HG02571 (cell line): ENCODE measurements around the gene KNTC1.
"Not testable (repeated sequence)": the region's sequence is repeated elsewhere in the genome, so short reads cannot be mapped to it uniquely, and the experiment has no call there.

Source experiments
- ATAC-seq: cut with Tn5 transposase; IDR thresholded peaks from one replicate; pipeline ENCODE4 v1.9.1; 2021; ENCODE audit warnings: mild to moderate bottlenecking, moderate library complexity; ENCODE audit not compliant: unreplicated experiment

Gene KNTC1, protein sequence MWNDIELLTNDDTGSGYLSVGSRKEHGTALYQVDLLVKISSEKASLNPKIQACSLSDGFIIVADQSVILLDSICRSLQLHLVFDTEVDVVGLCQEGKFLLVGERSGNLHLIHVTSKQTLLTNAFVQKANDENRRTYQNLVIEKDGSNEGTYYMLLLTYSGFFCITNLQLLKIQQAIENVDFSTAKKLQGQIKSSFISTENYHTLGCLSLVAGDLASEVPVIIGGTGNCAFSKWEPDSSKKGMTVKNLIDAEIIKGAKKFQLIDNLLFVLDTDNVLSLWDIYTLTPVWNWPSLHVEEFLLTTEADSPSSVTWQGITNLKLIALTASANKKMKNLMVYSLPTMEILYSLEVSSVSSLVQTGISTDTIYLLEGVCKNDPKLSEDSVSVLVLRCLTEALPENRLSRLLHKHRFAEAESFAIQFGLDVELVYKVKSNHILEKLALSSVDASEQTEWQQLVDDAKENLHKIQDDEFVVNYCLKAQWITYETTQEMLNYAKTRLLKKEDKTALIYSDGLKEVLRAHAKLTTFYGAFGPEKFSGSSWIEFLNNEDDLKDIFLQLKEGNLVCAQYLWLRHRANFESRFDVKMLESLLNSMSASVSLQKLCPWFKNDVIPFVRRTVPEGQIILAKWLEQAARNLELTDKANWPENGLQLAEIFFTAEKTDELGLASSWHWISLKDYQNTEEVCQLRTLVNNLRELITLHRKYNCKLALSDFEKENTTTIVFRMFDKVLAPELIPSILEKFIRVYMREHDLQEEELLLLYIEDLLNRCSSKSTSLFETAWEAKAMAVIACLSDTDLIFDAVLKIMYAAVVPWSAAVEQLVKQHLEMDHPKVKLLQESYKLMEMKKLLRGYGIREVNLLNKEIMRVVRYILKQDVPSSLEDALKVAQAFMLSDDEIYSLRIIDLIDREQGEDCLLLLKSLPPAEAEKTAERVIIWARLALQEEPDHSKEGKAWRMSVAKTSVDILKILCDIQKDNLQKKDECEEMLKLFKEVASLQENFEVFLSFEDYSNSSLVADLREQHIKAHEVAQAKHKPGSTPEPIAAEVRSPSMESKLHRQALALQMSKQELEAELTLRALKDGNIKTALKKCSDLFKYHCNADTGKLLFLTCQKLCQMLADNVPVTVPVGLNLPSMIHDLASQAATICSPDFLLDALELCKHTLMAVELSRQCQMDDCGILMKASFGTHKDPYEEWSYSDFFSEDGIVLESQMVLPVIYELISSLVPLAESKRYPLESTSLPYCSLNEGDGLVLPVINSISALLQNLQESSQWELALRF (N-terminal part only)

DNA sequence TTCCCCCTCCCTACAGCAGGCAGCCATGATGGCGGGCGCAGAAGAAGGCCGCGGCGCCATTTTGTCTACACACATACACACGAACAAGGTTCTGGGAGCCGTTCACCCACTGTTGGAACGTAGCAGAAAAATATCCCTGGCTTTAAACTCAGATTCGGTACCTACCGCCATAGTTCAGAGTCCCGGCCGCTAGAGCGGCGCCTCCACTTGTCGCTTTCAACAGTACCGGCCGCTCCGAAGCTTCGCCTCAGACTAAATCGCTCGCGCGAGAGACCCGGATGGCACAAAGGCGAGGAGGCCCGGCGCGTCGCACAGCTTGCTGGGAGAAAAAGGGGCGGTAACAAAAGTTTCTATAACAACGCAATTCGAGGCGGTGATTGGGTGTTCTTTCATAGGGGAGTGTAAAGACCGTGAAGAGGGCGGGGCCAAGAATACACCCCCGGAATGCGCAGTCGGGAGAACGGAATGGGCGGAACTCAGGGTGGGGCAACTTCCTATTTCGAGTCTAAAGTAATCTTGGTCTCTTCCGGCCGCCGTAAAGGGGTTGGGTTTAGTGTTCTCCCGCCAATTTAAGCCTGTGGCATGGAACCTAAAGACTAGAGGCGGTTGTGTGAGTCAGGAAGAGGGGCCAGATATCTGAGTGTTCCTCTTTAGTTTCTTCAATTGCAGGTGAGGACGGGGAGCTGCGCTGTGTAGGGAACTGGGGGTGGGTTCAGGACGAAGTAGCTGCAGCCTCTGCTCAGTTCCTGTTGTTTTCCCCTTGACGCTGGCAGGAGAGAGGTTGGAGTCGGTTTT lies at the start of gene KNTC1, which contains the start of gene RSRC2:
TSS of gene KNTC1 (plus strand) at position 567 of the 795 bp plus-strand sequence. CDS start 2,815 bp downstream, outside the sequence.
TSS of gene RSRC2 (minus strand) at position 254 of the 795 bp plus-strand sequence. CDS start at position 171, 83 bp downstream.
- peak; percentile 95 for ATAC-seq

DNA sequence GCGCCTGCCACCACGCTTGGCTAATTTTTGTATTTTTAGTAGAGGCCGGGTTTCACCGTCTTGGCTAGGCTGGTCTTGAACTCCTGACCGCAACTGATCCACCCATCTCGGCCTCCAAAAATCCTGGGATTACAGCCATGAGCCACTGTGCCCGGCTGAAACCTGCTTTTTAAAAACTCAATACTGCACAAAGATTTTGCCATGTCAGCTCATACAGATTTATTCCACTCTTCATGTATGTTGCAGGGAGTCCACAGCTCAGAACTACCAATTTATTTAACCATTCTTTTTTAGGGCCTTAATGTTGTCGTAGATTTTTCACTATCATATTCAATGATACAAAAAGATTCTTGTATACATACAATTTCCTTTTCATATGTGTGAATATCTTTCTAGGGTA lies 46.3 kb upstream of the KNTC1 start:
- no peak for ATAC-seq

DNA sequence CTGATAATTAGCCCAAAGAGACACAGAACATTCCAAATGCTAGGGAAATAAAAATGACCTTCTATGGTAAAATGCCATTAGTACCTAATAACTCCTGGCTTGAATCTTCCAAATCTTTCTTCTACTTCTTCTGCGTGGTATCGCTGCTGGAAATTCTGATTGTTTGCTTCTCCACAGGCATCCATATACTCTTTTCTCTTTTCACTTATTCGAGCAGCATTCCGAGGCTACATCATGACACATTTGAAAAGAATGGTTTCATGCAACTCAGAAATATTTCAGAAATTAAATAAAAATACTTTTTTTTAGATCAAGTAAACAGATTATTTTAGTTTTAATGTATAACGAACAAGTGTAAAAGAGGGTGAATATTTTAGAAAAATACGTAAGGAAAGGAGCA lies 45.2 kb upstream of the KNTC1 start:
- no peak for ATAC-seq

DNA sequence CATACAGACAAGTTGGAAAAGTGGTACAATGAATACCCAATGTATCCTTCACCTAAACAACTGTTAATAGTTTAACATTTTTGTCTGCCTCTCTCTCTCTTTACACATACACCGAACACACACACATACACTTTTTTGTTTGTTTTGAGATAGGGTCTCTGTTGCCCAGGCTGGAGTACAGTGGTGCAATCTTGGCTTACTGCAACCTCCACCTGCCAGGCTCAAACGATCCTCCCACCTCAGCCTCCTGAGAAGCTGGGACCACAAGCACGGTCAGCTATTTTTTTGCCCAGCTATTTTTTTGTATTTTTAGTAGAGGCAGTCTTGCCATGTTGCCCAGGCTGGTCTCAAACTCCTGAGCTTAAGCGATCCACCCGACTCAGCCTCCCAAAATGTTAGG lies 43.1 kb upstream of the KNTC1 start:
- no peak for ATAC-seq

DNA sequence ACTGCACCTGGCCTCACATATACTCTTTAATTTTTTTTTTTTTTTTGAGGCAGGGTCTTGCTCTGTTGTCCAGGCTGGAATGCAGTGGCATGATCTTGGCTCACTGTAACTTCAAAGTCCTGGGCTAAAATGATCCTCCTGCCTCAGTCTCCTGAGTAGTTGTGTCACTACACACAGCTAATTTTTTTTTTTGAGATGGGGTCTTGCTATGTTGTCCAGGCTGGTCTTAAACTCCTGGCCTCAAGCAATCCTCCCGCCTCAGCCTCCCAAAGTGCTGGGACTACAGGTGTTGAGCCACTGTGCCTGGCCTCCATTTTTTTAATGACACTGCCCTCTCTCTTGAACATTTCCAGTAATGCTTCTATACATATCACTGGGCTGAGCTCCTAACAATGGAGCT lies 42.7 kb upstream of the KNTC1 start:
- not testable (repeated sequence) for ATAC-seq

DNA sequence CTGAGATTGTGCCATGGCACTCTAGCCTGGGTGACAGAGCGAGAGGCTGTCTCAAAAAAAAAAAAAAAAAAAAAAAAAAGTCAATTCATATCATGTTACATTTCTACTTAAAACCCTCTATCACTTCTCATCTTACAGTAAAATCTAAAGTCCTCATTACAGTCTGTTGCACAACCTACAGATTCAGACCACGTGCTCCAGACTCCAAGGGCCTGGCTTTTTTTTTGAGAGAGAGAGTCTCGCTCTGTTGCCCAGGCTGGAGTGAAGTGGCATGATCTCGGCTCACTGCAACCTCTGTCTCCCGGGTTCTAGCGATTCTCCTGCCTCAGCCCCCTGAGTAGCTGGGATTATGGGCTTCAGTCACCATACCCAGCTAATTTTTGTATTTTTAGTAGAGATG lies 40.7 kb upstream of the KNTC1 start:
- ATAC-seq: not testable (repeated sequence)

DNA sequence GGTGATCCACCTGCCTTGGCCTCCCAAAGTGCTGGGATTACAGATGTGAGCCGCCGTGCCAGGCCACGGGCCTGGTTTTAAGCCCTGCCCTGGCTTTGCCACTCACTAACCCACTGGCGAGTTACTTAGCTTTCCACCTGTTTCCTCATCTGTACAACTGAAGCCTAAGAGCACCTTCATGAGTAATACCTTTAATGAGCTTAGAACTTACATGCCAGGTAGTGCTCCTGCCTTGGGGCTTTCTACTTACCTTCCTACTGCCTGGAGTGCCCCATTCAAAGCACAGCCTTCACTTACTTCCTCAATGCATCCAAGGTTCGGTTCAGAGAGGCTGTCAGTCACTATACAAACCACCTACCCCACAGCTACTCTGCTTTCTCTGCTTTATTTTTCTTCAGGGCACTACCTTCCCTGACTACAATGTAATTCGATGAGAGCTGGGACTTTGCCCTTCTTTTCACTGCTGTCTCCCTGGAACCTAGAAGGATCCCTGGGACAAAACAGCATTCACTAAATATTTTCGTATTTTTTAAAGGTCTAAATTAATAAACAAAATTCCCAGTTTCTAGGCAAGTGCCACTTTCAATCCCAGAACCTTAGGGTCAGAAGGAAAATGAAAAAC lies 40.1 kb upstream of the KNTC1 start:
- no peak for ATAC-seq

DNA sequence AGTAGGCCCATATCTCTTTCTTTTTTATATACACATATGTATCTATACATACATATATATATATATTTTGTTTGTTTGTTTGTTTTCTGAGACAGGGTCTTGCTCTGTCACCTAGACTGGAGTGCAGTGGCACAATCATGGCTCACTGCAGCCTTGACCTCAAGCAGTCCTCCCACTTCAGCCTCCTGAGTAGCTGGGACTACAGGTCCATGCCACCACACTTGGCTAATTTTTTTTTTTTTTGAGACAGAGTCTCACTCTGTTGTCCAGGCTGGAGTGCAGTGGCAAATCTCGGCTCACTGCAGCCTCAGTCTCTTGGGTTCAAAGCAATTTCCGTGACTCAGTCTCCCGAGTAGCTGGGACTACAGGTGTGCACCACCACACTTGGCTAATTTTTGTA lies 39.2 kb upstream of the KNTC1 start:
- not testable (repeated sequence) for ATAC-seq

DNA sequence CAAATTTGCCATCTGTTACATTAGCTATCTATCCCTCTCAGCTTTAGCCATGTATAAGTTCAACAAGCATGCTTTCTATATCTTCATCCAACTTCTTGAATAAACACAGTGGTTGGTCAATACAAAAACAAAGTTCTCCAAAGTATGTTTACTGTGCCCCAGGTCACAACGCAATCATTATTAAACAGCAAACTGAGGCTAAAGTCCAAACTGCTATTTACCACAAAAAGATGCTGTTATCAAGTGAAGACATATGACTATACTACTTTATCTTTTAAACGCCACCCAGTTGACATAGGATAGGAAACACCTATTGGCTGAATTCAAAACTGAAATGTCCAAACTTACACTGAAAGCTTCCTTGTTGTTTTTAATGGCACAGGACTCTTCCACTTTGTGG lies 38.0 kb upstream of the KNTC1 start:
- ATAC-seq: no peak

DNA sequence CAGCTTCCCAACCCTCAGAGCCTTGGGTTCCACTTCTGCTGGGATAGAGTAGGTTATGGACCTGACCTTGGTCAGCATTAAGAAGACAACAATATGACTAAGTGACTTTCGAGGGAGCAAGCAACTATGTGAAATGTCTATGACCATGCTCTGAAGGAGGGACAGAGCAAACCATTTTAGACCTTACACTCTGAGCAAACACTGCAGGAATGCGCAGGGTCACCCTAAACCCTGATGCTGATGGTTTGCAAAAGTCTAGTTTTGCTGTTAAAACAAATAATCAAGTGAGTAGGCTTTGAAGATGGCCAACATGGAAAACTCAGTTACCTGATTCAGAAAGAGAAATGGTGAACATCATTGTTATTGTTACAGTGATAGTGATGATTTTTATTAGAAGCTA lies 35.1 kb upstream of the KNTC1 start:
- no peak for ATAC-seq

DNA sequence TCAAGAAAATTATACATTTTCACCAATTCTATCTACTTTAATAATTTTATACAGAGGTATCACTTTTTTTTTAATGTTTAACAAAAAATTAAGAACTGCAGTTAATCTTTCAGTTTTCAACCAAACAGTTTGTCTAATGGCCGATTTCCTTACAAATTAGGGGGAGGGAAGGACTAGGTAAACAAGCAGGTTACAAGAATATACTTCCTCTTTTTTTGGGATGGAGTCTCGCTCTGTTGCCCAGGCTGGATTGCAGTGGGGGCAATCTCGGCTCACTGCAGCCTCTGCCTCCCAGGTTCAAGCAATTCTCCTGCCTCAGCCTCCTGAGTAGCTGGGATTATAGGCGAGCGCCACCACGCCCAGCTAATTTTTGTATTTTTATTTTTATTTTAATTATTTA lies 33.8 kb upstream of the KNTC1 start:
- not testable (repeated sequence) for ATAC-seq

DNA sequence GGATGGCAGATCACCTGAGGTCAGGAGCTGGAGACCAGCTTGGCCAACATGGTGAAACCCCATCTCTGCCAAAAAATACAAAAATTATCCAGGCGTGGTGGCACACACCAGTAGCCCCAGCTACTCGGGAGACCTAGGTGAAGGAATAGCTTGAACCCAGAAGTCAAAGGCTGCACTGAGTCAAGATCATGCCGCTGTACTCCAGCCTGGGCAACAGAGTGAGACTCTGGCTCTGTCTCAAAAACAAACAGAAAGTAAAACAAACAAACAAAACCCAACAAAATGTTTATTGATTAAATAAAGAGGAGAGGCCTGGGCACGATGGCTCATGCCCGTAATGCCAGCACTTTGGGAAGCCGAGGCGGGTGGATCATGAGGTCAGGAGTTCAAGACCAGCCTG lies 31.8 kb upstream of the KNTC1 start:
- no peak for ATAC-seq

DNA sequence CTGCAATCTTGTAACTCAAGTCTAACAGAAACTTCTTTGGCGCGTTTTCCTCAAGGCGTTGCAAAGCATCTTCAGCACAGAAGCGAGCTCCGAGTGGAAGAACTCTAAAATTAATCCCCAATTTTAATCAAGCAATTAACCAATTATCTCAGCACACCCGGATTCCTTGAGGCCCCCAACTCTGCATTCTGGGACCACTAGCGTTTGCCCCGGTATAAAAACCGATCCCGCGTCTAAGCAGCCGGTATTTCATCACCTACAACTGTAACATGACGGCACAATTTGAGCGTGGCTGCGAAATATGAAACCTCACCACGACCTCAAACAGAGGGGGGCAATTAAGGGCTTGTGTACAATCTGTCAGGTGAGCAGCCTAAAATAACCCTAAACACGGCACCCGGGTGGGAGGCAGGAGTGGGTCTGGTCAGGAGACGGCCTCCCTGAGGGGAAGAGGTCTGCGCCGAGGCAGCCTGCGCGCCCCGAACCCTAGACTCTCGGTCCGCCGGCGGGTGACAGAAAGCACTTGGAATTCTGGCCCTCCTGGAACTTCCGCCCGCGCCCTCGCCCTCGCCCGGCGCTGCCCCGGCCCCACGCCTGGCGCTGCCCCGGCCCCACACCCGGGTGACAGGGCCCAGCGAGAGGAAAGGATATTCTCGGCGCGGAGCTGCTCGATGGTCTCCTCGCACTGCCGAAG lies 26.9 kb upstream of the KNTC1 start:
- ATAC-seq: peak; percentile 21

DNA sequence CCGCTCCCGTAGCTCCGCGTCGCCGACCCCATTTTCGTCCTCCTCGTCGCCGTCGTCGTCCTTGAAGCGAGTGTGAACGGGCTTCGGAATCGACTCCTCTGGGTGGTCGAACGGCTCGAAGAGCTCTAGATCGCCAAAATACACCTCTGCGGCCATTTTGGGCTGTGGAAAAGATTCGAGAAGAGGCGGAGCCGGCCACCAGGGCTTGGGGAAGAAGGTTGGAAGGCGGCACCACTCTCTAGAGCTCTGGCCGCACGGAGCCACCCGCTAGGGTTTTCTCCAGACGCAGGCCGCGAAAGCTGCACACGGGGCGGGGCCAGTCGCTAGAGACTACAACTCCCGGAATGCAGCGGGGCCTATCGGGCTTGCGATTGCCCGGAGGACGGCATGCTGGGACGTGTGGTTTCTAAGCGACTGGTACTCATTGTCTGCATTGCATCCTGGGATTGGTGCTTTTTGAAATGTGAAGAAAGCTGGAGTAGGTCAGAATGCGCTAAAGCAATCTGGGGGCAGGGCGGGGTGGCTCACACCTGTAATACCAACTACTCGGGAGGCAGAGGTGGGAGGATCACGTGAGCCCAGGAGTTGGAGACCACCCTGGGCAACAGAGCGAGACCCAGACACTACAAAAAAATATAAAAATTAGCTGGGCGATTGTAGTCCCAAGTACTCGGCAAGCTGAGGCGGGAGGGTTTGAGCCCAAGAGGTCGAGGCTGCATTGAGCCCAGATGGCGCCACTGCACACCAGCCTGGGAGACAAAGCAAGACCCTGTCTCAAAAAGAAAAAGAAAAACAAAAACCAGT lies 26.2 kb upstream of the KNTC1 start, which contains the start of gene ZCCHC8:
TSS of gene ZCCHC8 (minus strand) at position 248 of the 804 bp plus-strand sequence. CDS start at position 156, 92 bp downstream.
- ATAC-seq: peak; percentile 91

DNA sequence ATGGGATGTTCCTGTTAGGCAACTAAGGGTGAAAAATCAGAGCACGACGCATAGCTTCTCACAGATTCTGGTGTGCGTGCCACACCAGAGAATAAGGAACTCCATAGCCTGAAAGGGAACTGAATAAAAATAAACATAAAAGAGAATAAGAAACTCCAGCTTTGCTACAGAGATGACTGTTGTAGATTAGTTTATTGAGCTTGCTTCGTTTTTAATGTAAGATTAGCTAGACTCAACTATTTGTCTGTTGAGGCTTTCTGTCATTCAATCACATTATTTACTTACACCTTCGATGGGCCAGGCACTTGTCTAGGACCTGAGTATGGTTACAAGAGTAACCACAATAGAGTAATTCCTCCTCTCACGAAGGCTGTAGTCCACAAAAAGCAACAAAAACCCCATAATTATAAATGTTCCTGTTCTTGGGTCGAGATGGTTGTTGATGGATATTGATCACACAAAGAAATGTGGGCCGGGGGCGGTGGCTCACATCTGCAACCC lies 25.5 kb upstream of the KNTC1 start:
- ATAC-seq: no peak

DNA sequence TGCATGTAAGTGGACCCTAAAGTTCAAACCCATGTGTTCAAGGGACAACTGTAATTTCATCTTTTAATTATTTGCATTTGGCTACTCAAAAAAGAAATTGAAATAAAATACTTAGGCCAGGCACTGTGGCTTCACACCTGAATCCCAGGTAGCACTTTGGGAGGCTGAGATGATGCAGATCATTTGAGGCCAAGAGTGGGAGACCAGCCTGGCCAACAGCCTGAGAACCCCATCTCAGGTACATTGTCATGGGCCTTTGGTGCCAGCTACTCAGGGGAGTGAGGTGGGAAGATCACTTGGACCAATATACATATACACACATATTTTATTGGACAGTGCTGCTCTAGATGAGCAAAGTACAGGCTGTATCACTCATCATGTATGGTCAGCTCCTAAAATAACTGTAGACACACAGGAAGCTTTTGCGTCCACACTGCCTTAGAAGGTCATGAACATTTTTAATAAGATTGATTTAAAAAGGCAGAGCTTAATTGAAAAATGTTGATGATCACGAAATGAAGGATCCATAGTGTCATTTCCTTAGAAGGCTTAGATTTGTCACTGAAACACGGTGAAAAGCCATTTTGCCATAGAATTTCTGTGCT lies 23.8 kb upstream of the KNTC1 start:
- ATAC-seq: no peak

DNA sequence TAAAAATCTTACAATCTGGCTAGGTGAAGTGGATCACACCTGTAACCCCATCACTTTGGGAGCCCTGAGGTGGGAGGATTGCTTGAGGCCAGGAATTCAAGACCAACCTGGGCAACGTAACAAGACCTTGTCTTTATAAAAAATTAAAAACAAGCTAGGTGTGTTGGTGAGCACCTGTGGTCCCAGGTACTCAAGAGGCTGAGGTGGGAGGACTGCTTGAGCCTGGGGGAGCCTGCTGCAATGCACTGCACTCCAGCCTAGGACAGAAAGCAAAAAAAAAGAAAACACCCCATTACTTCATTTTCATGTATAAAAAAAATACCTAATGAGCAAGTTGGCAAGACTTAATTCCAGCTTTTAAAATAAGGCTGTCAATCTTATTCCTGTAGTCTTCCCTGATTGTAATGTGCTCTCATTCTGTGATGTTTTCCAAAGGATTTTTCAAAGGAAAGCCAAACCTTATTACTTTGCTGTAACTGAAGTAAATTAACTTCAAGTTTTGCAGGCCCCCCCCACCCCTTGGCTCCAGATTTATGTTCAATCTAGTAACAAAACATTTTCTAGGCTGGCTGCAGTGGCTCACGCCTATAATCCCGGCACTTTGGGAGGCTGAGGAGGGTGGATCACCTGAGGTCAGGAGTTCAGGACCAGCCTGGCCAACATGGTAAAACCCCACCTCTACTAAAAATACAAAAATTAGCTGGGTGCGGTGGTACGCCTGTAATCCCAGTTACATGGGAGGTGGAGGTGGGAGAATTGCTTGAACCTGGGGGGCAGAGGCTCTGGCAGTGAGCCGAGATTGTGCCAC lies 23.1 kb upstream of the KNTC1 start:
- no peak for ATAC-seq
